Activated effector memory CD4-positive, alpha-beta T cell treated with anti-CD3 and anti-CD28 coated beads, Interleukin-2, amount 50 U/mL, for 16 hours (primary cell): ENCODE data around the gene DPP7.

Source experiments
- DNase-seq: peaks from one replicate; pipeline ENCODE4 v3.0.0-alpha.2; 2020

Gene DPP7

DNA sequence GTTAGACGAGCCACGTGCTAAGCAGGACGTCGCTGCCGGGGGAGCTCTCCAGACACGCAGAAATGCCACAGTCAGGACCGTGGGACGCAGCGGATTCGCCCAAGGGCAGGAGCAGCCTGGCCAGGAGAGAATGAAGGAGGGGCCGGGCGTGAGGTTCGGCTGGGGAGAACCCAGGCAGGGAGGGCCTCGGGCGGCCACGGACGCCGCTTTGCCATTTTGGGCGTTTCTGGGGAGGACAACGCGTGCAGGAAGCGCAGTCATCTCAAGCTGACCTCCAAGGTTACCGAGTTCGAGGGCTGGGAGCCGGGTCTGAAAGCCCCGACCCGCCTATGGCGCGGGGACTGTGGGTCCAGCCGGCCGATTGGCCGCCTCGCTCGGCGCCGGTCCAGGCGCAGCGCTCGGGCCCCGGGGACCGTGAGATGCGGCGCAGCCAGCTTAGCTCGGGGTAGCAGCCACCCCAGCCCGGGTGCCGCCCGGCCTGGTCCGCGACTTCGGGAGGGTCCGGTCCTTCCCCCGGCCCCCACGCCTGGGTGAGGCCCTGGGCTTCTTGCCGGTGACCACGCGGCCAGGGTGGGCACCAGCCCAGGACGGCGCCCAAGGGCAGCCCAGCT is 28.5 kb downstream of the DPP7 start:
- peak; percentile 76 for DNase-seq

DNA sequence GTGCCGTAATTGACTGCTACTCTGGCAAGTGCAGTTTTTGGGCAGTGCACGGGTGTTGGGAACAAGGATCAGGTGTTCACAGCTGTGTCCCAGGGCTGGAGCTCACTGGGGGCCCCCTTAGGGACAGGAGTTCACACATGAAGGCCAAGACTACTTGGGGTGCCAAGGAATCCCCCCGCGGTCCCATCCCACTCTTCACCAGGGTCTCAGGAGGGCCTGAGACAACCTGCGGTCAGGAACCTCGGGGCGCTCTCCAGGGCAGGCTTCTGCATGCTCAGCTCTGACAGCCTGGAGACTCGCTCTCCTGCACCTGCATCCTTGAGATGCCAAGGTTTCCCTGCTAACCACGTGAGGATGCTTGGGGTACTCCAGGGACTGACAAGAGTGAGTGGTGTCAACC is 30.0 kb downstream of the DPP7 start:
- no peak for DNase-seq

DNA sequence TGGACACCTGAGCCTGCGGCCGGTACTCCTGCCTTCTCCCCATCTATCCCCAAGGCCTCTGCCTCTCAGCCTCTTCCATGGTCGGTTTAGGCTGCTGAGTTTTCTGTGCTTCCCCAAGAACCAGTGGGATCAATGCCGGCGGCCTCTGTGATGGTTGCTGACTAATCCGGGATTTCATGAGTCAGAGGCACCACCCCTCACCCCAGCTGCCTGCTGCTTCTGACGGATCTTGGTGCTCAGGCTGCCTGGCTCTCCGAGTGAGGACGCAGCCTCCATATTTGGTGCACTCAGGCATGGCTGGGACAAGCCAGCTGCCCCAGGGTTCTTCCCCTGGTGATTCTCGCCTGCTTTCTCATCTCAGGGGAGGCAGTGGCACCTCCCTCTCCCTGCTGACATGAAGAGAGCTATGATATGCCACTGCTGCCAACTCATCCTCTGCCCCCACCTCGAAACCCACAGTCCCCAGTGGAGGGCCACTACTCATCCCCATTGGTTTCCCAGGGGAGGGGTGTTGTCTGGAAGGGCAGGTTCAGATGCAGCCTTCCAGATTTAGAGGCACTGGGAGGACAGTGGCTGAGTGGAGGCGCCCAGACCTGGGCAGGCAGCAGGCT is 31.0 kb downstream of the DPP7 start:
- DNase-seq: no peak

DNA sequence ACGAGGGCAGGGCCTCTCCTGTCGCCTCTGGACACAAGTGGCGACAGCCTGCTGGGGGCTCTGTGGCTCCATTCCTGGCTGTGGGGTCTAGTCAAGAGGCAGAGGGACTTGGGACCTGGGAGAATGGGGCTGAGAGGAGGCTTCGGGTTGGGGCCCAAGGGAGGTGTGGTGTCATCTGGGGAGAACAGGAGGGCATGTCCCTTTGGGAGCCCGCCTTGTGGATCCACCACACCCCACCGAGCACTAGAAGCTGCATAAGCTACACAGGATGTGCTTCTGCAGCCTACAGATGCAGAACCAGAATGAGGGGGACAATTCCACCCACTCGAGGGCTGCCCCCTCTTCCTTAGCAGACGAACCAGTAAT is 31.6 kb downstream of the DPP7 start:
- DNase-seq: no peak

DNA sequence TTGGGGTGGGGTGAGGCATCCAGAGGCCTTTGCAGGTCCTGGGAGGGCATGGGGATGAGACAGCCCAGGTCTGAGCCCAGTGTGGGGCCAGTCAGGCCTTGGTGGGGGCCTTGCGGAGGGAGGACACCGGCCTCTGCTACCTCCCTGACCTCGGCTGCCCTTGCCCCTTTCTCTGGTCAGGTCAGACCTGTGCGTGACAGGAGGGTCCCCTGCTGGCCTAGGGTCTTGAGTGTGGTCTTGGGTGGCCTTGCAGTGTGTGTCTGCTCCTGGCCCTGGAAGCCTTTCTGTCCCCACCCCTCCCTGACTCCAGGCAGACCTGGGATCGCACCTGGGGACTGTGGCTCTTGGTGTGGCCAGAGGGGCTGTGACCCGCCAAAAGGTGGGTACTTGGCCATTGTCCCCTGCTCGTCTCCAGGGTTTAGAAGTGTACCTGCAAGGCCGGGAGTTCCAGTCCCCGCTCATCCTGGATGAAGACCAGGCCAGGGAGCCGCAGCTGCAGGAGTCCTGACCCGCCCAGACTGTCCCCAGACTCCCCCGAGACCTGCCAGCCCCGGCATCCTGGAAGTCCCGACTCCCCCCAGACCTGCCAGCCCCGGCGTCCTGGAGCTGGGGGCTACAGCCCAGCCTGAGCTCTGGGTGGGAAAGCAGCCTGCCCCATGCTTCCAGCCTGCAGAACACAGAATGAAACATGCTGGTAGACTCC is 32.2 kb downstream of the DPP7 start:
- DNase-seq: no peak

DNA sequence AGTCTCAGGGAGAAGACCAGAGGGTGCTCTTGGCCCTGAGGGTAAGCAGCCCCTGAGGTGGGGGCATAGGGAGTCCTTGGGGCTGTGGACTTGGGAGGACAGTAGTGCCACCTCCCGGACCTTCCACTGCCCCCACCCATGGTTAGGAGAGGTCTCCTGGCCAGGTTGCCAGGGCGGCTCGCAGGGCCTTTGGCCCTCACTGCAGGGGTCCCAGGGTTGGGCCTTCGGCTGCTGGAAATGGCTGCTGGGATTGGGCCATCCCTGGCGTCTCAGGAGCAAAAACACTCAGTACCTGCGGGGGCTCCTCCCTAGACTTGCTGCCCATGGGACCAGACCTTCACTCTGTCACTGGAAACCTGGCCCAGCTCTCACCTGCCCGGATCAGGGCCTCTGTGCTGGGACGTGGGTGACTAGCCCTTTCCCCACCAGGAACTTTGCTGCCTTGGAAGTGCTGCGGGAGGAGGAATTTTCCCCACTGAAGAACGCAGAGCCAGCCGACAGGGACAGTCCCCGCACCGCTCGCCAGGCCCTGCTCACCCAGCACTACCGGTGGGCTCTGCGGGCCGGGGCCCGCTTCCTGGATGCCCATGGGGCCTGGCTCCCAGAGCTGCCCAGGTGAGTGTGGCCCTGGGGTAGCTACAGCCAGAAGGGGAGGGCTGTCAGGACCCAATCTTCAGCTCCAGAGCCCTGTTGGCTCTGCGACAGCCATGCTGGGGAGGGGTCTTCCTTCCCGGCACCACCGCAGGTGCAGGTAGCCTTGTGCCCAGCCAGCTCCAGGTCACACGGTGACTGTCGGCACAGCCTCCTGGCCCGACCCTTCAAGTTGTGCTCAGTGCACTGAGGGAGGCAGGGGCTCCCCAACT is 34.0 kb downstream of the DPP7 start:
- DNase-seq: no peak

DNA sequence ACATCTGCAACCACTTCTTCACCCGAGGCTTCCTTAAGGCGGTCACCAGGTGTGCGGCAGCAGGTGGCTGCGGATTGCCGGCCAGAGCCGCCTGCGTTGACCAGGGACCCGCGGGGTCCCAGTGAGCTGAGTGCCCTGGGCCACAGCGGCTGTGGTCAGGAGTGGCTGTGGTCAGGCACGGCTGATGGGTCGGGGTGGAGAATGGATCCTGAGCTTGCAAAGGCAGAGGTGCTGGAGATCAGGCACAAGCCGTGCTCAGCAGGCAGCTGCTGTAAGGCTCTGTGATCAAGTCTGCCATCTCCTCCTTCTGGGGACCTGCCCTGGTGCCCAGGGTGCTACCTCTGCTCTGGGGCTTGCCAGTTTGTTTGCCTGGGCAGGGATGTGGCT is 35.1 kb downstream of the DPP7 start:
- no peak for DNase-seq

DNA sequence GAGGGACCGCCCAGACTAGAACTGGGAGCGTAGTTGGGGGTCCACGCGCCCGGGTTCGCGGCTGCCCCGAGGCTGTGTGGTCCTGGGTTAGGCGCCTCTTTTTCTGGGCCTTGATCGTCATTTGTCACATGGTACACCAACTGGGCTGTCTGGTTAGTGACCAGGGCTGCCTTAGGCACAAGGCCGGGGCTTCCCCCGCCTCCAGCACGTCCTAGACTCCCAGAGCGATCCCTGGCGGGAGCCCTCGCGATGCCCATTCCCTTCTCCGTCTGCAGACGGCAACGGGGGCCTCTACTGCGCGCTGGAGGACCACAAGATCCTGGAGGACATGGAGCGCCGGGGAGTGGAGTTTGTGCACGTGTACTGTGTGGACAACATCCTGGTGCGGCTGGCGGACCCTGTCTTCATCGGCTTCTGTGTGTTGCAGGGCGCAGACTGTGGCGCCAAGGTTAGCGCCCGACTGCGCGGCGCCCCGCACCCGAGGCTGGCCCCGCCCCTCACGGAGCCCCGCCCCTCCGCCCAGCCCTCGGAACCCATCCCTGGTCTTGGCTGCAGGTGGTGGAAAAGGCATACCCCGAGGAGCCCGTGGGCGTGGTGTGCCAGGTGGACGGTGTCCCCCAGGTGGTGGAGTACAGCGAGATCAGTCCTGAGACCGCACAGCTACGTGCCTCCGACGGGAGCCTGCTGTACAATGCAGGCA is 35.7 kb downstream of the DPP7 start:
- DNase-seq: no peak

DNA sequence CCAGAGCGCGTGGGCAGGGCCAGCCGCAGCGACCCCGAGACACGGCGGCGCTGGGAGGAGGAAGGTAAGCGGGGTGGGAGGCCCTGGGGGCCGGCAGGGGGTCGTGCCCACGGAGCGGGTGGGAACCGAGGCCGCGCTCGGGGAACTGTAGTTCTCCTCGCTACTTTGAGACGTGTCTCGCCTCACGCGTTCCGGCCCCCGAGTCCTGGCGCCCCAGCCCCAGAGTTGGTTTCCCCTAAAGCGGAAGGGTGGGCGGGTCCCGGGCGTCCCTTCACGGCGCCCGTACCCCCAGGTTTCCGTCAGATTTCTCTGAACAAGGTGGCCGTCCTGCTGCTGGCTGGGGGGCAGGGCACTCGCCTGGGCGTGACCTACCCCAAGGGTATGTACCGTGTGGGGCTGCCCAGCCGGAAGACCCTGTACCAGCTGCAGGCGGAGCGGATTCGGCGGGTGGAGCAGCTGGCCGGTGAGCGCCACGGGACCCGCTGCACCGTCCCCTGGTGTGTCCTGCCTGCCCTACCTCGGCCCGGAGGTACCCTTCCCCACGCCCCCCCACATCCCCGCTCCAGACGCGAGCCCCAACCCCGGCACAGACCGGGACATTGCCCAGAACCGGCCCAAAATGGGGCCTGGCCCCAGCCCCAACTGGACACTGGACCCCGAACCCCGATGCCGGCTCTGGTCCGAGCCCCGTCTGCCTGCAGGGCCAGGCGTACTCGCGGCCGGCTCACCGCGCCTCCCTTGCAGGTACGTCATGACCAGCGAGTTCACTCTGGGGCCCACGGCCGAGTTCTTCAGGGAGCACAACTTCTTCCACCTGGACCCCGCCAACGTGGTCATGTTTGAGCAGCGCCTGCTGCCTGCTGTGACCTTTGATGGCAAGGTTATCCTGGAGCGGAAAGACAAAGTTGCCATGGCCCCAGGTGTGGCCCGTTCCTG is 36.5 kb downstream of the DPP7 start:
- DNase-seq: peak; percentile 74

DNA sequence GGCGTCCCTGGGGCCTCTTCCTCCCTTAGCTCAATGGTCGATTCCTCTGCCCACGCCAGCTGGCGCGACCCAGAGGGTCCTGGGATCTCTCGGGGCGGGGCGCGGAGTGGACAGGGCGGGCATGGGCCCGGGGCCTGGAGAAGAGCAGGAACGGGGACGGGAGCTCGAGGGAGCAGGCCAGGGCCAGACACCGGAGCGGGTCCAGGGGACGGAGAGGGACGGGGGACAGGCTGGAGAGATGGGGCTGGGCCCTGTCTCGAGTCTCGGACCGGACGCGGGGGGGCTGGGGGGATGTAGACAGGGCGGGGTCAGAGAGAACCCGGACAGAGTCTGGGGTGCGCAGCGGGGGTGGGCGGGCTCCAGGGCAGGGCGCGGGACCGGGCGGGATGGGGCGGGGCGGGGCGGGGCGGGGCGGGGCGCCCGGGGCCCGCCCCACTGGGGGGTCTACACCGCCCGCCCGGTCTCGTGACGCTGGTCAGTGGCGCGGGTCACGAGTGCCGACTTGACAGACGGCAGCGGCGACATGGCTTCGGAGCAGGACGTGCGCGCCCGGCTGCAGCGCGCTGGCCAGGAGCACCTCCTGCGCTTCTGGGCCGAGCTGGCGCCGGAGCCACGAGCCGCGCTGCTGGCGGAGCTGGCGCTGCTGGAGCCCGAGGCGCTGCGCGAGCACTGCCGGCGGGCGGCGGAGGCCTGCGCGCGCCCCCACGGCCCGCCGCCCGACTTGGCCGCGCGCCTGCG is 37.4 kb downstream of the DPP7 start, which contains the start of gene UAP1L1:
Gene UAP1L1, plus strand, starts transcription at position 508 of the 738 bp plus-strand sequence. Its CDS starts 16 bp downstream, at position 524.
- peak; percentile 84 for DNase-seq

DNA sequence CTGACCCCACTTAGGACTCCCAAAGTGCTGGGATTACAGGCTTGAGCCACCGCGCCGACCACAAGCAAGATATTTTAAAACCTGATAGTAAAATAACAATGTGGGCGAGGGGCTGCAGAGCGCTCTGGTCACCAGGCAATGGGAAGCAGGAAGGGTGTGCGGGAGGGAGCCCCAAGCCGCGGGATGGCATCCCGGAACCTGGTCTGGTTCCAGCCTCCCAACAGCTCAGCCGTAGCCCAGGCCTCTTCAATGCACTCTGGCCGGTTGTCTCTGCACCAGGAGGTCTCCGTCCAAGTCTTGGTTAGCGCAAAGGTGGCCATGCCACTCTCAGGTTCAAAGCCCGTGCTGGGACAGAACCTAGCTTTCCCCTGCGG is 37.9 kb downstream of the DPP7 start:
- DNase-seq: no peak

DNA sequence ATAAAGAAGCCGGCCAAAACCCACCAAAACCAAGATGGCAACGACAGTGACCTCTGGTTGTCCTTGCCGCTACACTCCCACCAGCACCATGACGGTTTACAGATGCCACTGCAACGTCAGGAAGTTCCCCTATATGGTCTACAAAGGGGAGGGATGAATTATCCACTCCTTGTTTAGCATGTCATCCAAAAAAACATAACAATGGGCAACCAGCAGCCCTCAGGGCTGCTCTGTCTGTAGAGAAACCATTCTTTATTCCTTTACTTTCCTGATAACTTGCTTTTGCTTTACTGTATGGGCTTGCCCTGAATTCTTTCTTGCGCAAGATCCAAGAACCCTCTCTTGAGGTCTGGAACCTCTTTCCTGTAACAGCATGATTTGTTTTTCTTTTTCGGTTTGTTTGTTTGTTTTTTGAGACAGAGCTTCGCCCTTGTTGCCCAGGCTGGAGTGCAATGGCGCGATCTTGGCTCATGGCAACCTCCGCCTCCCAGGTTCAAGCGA is 39.2 kb downstream of the DPP7 start:
- DNase-seq: no peak

DNA sequence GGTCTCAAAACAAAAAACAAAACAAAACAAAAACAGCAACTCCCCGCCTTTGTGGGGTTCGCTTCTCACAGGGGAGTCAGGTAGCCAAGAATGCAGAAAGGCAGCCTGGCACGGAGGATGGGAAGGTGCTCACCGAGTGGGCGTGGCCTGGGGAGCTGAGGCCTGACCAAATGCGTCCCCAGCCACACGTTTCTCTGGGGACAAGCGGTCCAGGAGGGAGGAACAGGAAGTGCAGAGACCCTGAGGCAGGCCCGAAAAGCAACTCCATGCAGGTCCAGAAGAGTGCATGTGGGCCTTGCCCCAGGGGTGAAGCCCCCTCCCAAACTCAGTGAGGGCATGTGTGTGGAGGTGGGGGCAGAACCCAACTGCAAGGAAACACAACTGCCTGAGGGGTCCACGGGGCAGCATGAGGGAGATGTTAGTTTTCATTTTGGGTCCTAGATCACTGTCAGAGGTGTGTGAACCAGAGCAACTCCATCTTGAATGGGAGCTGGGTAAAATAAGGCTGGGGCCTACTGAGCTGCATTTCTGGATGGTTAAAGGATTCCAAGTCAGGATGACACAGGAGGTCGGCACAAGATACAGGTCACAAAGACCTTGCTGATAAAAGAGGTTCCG is 39.8 kb downstream of the DPP7 start:
- no peak for DNase-seq

DNA sequence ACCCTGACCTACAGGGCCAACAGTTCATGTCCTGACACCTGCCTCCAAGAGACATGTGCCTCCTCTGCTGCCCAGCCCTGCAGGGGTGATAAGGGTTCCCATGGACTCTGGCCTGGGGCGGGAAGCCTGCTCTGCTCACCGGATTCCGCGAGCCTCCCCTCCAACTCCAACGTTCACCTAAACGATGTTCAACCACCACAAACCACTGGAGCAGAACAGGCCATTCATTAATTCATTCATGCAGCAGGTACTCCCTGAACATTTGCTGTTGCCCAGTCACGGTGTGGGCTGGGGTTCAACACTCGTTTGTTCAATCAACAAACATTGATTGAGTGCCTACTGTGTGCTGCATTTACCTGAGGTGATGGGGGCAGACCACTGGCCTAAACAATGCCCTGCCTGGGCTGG is 40.5 kb downstream of the DPP7 start:
- no peak for DNase-seq

DNA sequence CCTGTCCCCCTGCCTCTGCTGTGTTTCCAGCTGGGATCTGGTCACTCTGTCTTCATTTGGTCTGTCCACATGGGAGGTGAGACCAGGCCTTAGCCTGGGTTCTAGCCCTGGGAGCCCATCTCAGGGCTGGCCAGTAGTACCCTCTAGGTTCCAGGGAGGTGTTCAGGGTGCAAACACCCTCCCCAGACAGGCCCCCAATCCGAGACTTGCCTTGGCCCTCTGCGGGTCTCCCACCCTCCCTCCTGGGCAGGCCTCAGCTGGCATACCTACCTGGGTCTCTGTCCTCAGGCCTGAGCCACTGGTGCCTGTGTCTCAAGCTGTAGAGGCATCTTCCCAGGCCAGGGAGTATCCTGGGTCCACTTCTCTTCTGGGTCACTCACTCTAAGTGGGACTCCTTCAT is 43.3 kb downstream of the DPP7 start:
- DNase-seq: no peak

DNA sequence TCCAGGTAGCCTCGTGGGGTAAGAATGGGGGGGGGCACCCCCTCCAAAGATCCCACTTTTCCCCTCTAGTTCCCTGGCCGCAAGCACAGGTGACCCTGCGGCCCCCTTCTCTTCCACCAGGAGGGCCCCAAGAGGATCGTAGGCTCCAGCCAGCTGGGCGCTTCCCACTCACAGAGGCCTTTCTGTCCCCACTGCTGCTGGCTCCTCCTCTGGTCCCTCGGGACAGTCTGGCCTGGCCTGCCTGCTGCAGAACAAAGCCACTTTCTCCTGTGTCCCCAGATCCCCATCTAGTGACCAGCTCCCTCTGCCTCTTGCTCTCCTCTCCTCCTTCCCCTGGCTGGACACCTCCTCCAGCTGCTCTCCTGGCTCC is 43.6 kb downstream of the DPP7 start:
- DNase-seq: no peak

DNA sequence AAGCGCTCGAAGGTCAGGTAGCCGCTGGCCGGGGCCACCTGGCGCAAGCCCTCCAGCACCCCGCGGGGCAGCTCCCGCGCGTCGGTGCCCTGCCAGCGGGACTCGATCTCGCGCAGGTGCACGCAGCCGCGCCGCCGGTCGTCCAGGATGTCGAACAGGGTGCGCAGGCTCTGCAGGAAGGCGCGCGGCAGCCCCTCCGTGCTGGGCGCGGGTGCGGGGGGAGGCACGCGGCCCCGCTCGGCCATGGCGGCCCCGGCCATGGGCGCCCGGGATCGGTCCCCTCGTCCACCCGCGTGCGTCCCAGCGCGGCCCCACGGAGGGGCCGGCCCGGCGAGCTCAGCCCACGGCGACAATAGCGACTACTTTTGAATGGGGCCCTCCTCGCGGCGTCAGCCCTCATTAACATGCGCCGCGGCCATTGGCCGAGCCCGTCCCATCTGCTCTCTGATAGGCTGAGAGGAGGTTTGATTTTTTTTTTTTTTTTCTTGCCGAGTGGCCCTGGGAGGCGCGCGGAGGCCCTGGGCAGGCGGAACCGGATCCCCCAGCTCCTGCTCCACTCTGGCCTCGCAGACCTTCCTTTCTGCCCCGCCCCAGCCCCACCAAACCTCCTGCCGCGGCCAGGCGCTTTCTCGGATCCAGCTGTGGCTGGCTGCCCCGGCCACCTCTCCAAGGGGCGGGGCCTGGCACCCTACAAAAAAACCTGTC is 44.2 kb downstream of the DPP7 start, which contains the start of gene SAPCD2:
Gene SAPCD2, minus strand, starts transcription at position 357 of the 705 bp plus-strand sequence. Its CDS starts 97 bp downstream, at position 260.
- peak; percentile 95 for DNase-seq

DNA sequence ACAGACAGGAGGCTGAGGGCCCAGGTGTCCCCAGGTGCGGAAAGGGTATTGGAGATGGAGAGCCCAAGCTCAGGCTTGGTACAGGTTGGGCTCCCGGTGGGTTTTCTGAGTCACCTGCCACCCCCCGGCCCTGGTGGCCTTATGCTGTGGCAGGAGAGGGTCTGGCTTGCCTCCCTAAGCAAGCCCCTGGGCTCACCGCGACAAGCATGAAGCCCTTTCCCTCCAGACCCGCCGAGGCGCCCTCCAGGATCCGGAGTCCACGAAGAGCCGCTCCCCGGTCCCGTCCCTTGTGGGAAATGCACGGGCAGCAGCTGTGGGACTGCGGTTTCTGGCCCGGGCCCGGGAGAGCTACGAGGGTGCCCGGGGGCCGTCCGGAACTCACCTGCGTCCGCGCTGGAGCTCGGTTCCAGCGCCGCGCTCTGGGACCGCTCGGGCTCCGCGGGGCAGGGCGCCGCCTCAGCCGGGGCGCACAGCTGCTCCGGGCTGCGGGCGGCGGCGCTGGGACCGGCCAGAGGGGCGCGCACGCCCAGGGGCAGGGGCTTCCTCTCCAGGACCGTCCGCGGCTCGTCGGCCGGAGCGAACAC is 44.9 kb downstream of the DPP7 start:
- DNase-seq: no peak
